K562 (cell line): Measurements from ENCODE around the gene MPG. TPM values are rescaled to one million over a fixed set of nuclear protein-coding genes. Genes with fewer than 3 reads are reported as not detected.

Experiments used
- BHLHE40 ChIP-seq: IDR thresholded peaks from 2 replicates; pipeline ENCODE4 v1.6.1; 2011; ENCODE audit warnings: low read length, improper control_type of control experiment
- CEBPB ChIP-seq: fragments of 450-650 bp; IDR thresholded peaks from 2 replicates; pipeline ENCODE4 v1.6.1; 2016; ENCODE audit warnings: missing genetic modification characterization, missing compliant biosample characterization
- CREB3L1 ChIP-seq: fragments of 450-650 bp; IDR thresholded peaks from 2 replicates; pipeline ENCODE4 v1.6.1; 2014; ENCODE audit warnings: low read depth, mild to moderate bottlenecking, moderate library complexity, borderline replicate concordance
- EHMT2 ChIP-seq: fragments of 450-650 bp; IDR thresholded peaks from 2 replicates; pipeline ENCODE4 v1.6.1; 2018; ENCODE audit warnings: antibody characterized with exemption
- ETV6 ChIP-seq, 3 experiments: fragments of 150-350 bp in 1 of 3; sonication (generic) in 1 of 3; formaldehyde crosslinking in 1 of 3; IDR thresholded peaks; 2 replicates each; pipeline versions ENCODE4 v1.6.1 to v1.8.0; 2014 to 2022; ENCODE audit warnings: borderline replicate concordance in 2 of 3, low read depth in 2 of 3, antibody characterized with exemption in 1 of 3, low read length in 1 of 3, mild to moderate bottlenecking in 1 of 3, missing genetic modification reagents in 1 of 3
- FOXJ2 ChIP-seq: fragments of 200-800 bp; sonication (Bioruptor generic); IDR thresholded peaks from 2 replicates; pipeline ENCODE4 v1.6.1; 2016; ENCODE audit warnings: missing genetic modification characterization, missing compliant biosample characterization
- FOXJ3 ChIP-seq: sonication (generic); formaldehyde crosslinking; IDR thresholded peaks from 2 replicates; pipeline ENCODE4 v1.4.0; 2020; ENCODE audit warnings: mild to moderate bottlenecking, missing genetic modification reagents
- GABPA ChIP-seq: fragments of 200-800 bp; sonication (Bioruptor generic); conservative IDR thresholded peaks from 2 replicates; pipeline ENCODE4 v1.6.1; 2016; ENCODE audit warnings: low read depth, missing genetic modification characterization, missing compliant biosample characterization
- GMEB1 ChIP-seq: fragments of 250-450 bp; sonication (Bioruptor Pico); IDR thresholded peaks from 2 replicates; pipeline ENCODE4 v1.4.0; 2020; ENCODE audit warnings: mild to moderate bottlenecking
- PBX2 ChIP-seq, 2 experiments: IDR thresholded peaks in 1 of 2; conservative IDR thresholded peaks in 1 of 2; 2 replicates each; pipeline ENCODE4 v1.6.1; 2016; ENCODE audit warnings: low read depth in 2 of 2, mild to moderate bottlenecking in 1 of 2, missing compliant biosample characterization in 1 of 2, missing genetic modification characterization in 1 of 2, moderate library complexity in 1 of 2
- PCBP2 ChIP-seq: fragments of 200-400 bp; formaldehyde crosslinking; IDR thresholded peaks from 2 replicates; pipeline ENCODE4 v1.6.1; 2018; ENCODE audit warnings: low read length, low read depth, mild to moderate bottlenecking, moderate library complexity; ENCODE audit not compliant: poor library complexity, severe bottlenecking
- POLR2A ChIP-seq: fragments of 450-650 bp; conservative IDR thresholded peaks from 2 replicates; pipeline ENCODE4 v1.6.1; 2016
- RBFOX2 ChIP-seq: fragments of 200-400 bp; formaldehyde crosslinking; IDR thresholded peaks from 2 replicates; pipeline ENCODE4 v1.6.1; 2017; ENCODE audit warnings: low read depth, mild to moderate bottlenecking, low read length, moderate library complexity
- RFX5 ChIP-seq: IDR thresholded peaks from 2 replicates; pipeline ENCODE4 v1.6.1; 2011; ENCODE audit warnings: low read depth, mild to moderate bottlenecking, improper control_type of control experiment, low read length
- SMARCE1 ChIP-seq: fragments of 450-650 bp; IDR thresholded peaks from 2 replicates; pipeline ENCODE4 v1.7.1; 2016; ENCODE audit warnings: mild to moderate bottlenecking
- SPI1 ChIP-seq: IDR thresholded peaks from 2 replicates; pipeline ENCODE4 v1.6.1; 2011; ENCODE audit warnings: low read depth, low read length, control low read depth, borderline replicate concordance
- SUPT5H ChIP-seq: fragments of 450-650 bp; IDR thresholded peaks from 2 replicates; pipeline ENCODE4 v1.6.1; 2016
- ZBTB8A ChIP-seq: fragments of 450-650 bp; IDR thresholded peaks from 2 replicates; pipeline ENCODE4 v1.6.1; 2018; ENCODE audit warnings: mild to moderate bottlenecking, moderate library complexity; ENCODE audit not compliant: partially characterized antibody
- ZNF277 ChIP-seq: fragments of 250-450 bp; sonication (Bioruptor Pico); IDR thresholded peaks from 2 replicates; pipeline ENCODE4 v1.8.0; 2022; ENCODE audit warnings: inconsistent platforms, mild to moderate bottlenecking, moderate library complexity, borderline replicate concordance
- ZNF699 ChIP-seq: fragments of 250-450 bp; sonication (Bioruptor Pico); IDR thresholded peaks from 2 replicates; pipeline ENCODE4 v1.8.0; 2021; ENCODE audit warnings: mild to moderate bottlenecking, moderate library complexity; ENCODE audit not compliant: insufficient replicate concordance
- polyA plus RNA-seq, 8 experiments: library from polyadenylated mRNA; depleted of rRNA in 4 of 8; stranded (reverse) in 5 of 8; unstranded in 3 of 8; fragments of >200 nt; fragmentation: Nextera tagmentation in 2 of 8; fragmentation: Illumina TruSeq in 1 of 8; extraction: Ambion mirVana in 2 of 8; extraction: Trizol in 1 of 8; gene quantifications; 2 replicates each; pipeline versions ENCODE4 v1.2.1 to v1.2.3, GENCODE V29; 2011 to 2014; ENCODE audit warnings: inconsistent platforms in 1 of 8, missing spikeins in 1 of 8
- total RNA-seq, 7 experiments: library from RNA; depleted of rRNA in 6 of 7; stranded (reverse); fragments of >200 nt in 6 of 7; fragmentation: Illumina TruSeq in 2 of 7; extraction: Trizol in 2 of 7; gene quantifications; 2 replicates each; pipeline versions ENCODE4 v1.2.1 to v1.2.3, GENCODE V29; 2011 to 2021; ENCODE audit warnings: low replicate concordance in 1 of 7

Gene MPG
- total and polyA plus RNA-seq, 9 of the 15 experiments (the other 6 are each of a cell fraction or from before 2014, with no cell fraction given), result 0.42 to 226 (median 36.2) TPM

GRCh38 chr16:38941-39892, 38.8 kb upstream of the MPG start (continued):
- TF ChIP-seq GMEB1 (CRISPR knock-in tag), result no peak
- no peak for TF ChIP-seq CREB3L1
- TF ChIP-seq SUPT5H, result peak; percentile 50
- no peak for TF ChIP-seq ZBTB8A
- peak; percentile 35; the same call in 1 of the 2 replicates for TF ChIP-seq RBFOX2
- no peak for TF ChIP-seq ETV6 (IDR thresholded peaks at IDR 0.05; ENCODE audit: borderline replicate concordance in 1 of 2, low read depth in 2 of 2, low read length in 1 of 2)
- no peak for TF ChIP-seq ETV6 (CRISPR knock-in tag; IDR thresholded peaks at IDR 0.05; ENCODE audit: borderline replicate concordance)
- TF ChIP-seq SMARCE1, result no peak
- TF ChIP-seq FOXJ2 (tag), result no peak
- TF ChIP-seq FOXJ3 (CRISPR knock-in tag), result no peak
- TF ChIP-seq GABPA (tag), result no peak
- no peak for TF ChIP-seq ZNF699
- TF ChIP-seq RFX5, result no peak
- TF ChIP-seq PCBP2, result no peak
- peak; percentile 35; the same call in 1 of the 2 replicates for TF ChIP-seq SPI1
- TF ChIP-seq POLR2A, result peak; percentile 43; the same call in 1 of the 2 replicates
- TF ChIP-seq BHLHE40, result no peak
- TF ChIP-seq CEBPB, result peak; percentile 78
- TF ChIP-seq PBX2 (CRISPR knock-in tag; IDR thresholded peaks at IDR 0.05; ENCODE audit: low read depth), result no peak
- no peak for TF ChIP-seq PBX2 (tag; conservative IDR thresholded peaks at IDR 0.05; ENCODE audit: low read depth)
- no peak for TF ChIP-seq ZNF277 (CRISPR knock-in tag)
- TF ChIP-seq EHMT2, result no peak
